Measurements from ENCODE around the gene PTPRT. TPM values are rescaled to one million over a fixed set of nuclear protein-coding genes. Genes with fewer than 3 reads are reported as not detected.

PTPRT gene
- total RNA-seq, 2 donors from 2014 or later = not detected

GRCh38 chr20:42807876-42808275 is 381.8 kb downstream of the PTPRT start:
- ATAC-seq (replicated peaks) = no peak
- H3K9me3 Mint-ChIP-seq = peaks cover 14% of the 10 kb centered on the region
- H3K4me1 Mint-ChIP-seq = no peaks in the 10 kb centered on the region
- H3K4me3 Mint-ChIP-seq = no peak overlapping the region
- no peaks in the 10 kb centered on the region for H3K36me3 Mint-ChIP-seq (ENCODE audit: low read depth)
- H3K27me3 Mint-ChIP-seq = peaks cover under 1% of the 10 kb centered on the region
- H3K27ac Mint-ChIP-seq = no peak overlapping the region

- no peak overlapping the region for H3K4me3 Mint-ChIP-seq
- no peak overlapping the region for H3K27ac Mint-ChIP-seq
- ATAC-seq (replicated peaks) = no peak
- H3K36me3 Mint-ChIP-seq (ENCODE audit: low read depth) = no peaks in the 10 kb centered on the region
- no peaks in the 10 kb centered on the region for H3K4me1 Mint-ChIP-seq
- H3K9me3 Mint-ChIP-seq = peaks cover 6% of the 10 kb centered on the region
- H3K27me3 Mint-ChIP-seq = no peaks in the 10 kb centered on the region
Observed at GRCh38 chr20:42795111-42795695, 394.5 kb downstream of the PTPRT start.

GRCh38 chr20:42792052-42792451 is 397.7 kb downstream of the PTPRT start:
- no peak overlapping the region for H3K4me3 Mint-ChIP-seq
- H3K27me3 Mint-ChIP-seq = no peaks in the 10 kb centered on the region
- no peak for ATAC-seq (replicated peaks)
- peaks cover 2% of the 10 kb centered on the region for H3K9me3 Mint-ChIP-seq
- H3K36me3 Mint-ChIP-seq (ENCODE audit: low read depth) = no peaks in the 10 kb centered on the region
- no peaks in the 10 kb centered on the region for H3K4me1 Mint-ChIP-seq
- no peak overlapping the region for H3K27ac Mint-ChIP-seq

GRCh38 chr20:42790111-42790510 is 399.6 kb downstream of the PTPRT start:
- no peak for ATAC-seq (replicated peaks)
- H3K27ac Mint-ChIP-seq = no peak overlapping the region
- H3K4me3 Mint-ChIP-seq = no peak overlapping the region

GRCh38 chr20:42788707-42789106 is 401.0 kb downstream of the PTPRT start:
- Mint-ChIP-seq H3K4me1 (no peaks in the 10 kb centered on the region), H3K36me3 (ENCODE audit: low read depth) (no peaks in the 10 kb centered on the region), H3K27ac (no peak overlapping the region), H3K27me3 (no peaks in the 10 kb centered on the region), H3K9me3 (no peaks in the 10 kb centered on the region), H3K4me3 (no peak overlapping the region)
- ATAC-seq (replicated peaks) = no peak

More at GRCh38 chr20:42790111-42790510, 399.6 kb downstream of the PTPRT start:
- Mint-ChIP-seq H3K4me1 (no peaks in the 10 kb centered on the region), H3K27me3 (no peaks in the 10 kb centered on the region), H3K36me3 (ENCODE audit: low read depth) (no peaks in the 10 kb centered on the region), H3K9me3 (no peaks in the 10 kb centered on the region)

- Mint-ChIP-seq H3K27ac (no peak overlapping the region), H3K27me3 (no peaks in the 10 kb centered on the region), H3K9me3 (peaks cover 6% of the 10 kb centered on the region)
Observed at GRCh38 chr20:42785041-42785440, 404.7 kb downstream of the PTPRT start.

GRCh38 chr20:42779216-42779615 is 410.5 kb downstream of the PTPRT start:
- ATAC-seq (replicated peaks) = no peak
- Mint-ChIP-seq H3K4me1 (no peaks in the 10 kb centered on the region), H3K27me3 (no peaks in the 10 kb centered on the region), H3K9me3 (peaks cover 6% of the 10 kb centered on the region), H3K4me3 (no peak overlapping the region), H3K36me3 (ENCODE audit: low read depth) (no peaks in the 10 kb centered on the region), H3K27ac (no peak overlapping the region)

More at GRCh38 chr20:42785041-42785440, 404.7 kb downstream of the PTPRT start:
- no peaks in the 10 kb centered on the region for H3K36me3 Mint-ChIP-seq (ENCODE audit: low read depth)
- ATAC-seq (replicated peaks) = no peak
- no peaks in the 10 kb centered on the region for H3K4me1 Mint-ChIP-seq
- H3K4me3 Mint-ChIP-seq = no peak overlapping the region

GRCh38 chr20:42775866-42776265 is 413.8 kb downstream of the PTPRT start:
- Mint-ChIP-seq H3K4me3 (no peak overlapping the region), H3K9me3 (no peaks in the 10 kb centered on the region), H3K36me3 (ENCODE audit: low read depth) (no peaks in the 10 kb centered on the region), H3K27ac (no peak overlapping the region), H3K4me1 (no peaks in the 10 kb centered on the region), H3K27me3 (no peaks in the 10 kb centered on the region)
- ATAC-seq (replicated peaks) = no peak

GRCh38 chr20:42775037-42775436 is 414.7 kb downstream of the PTPRT start:
- Mint-ChIP-seq H3K4me1 (no peaks in the 10 kb centered on the region), H3K9me3 (no peaks in the 10 kb centered on the region), H3K4me3 (no peak overlapping the region), H3K27me3 (no peaks in the 10 kb centered on the region), H3K36me3 (ENCODE audit: low read depth) (no peaks in the 10 kb centered on the region), H3K27ac (no peak overlapping the region)
- ATAC-seq (replicated peaks) = no peak

- Mint-ChIP-seq H3K36me3 (ENCODE audit: low read depth) (no peaks in the 10 kb centered on the region), H3K9me3 (peaks cover 8% of the 10 kb centered on the region), H3K4me1 (no peaks in the 10 kb centered on the region), H3K4me3 (no peak overlapping the region), H3K27ac (no peak overlapping the region), H3K27me3 (no peaks in the 10 kb centered on the region)
- no peak for ATAC-seq (replicated peaks)
Observed at GRCh38 chr20:42763015-42763414, 426.7 kb downstream of the PTPRT start.

- H3K9me3 Mint-ChIP-seq = peaks cover 9% of the 10 kb centered on the region
- H3K4me3 Mint-ChIP-seq = no peak overlapping the region
- no peak overlapping the region for H3K27ac Mint-ChIP-seq
- H3K4me1 Mint-ChIP-seq = no peaks in the 10 kb centered on the region
- no peaks in the 10 kb centered on the region for H3K36me3 Mint-ChIP-seq (ENCODE audit: low read depth)
- ATAC-seq (replicated peaks) = no peak
- H3K27me3 Mint-ChIP-seq = no peaks in the 10 kb centered on the region
Observed at GRCh38 chr20:42756991-42757390, 432.7 kb downstream of the PTPRT start.

GRCh38 chr20:42754706-42755105 is 435.0 kb downstream of the PTPRT start:
- Mint-ChIP-seq H3K36me3 (ENCODE audit: low read depth) (no peaks in the 10 kb centered on the region), H3K27ac (no peak overlapping the region), H3K9me3 (peaks cover 6% of the 10 kb centered on the region), H3K4me1 (no peaks in the 10 kb centered on the region), H3K27me3 (no peaks in the 10 kb centered on the region), H3K4me3 (no peak overlapping the region)
- no peak for ATAC-seq (replicated peaks)

- Mint-ChIP-seq H3K36me3 (ENCODE audit: low read depth) (no peaks in the 10 kb centered on the region), H3K4me1 (no peaks in the 10 kb centered on the region), H3K4me3 (no peak overlapping the region), H3K27me3 (no peaks in the 10 kb centered on the region), H3K27ac (no peak overlapping the region), H3K9me3 (peaks cover 3% of the 10 kb centered on the region)
- ATAC-seq (replicated peaks) = no peak
Observed at GRCh38 chr20:42752620-42753019, 437.1 kb downstream of the PTPRT start.

GRCh38 chr20:42749556-42749955 is 440.1 kb downstream of the PTPRT start:
- H3K27ac Mint-ChIP-seq = no peak overlapping the region
- no peak for ATAC-seq (replicated peaks)
- no peaks in the 10 kb centered on the region for H3K27me3 Mint-ChIP-seq
- H3K36me3 Mint-ChIP-seq (ENCODE audit: low read depth) = no peaks in the 10 kb centered on the region
- peaks cover 3% of the 10 kb centered on the region for H3K9me3 Mint-ChIP-seq
- no peaks in the 10 kb centered on the region for H3K4me1 Mint-ChIP-seq
- no peak overlapping the region for H3K4me3 Mint-ChIP-seq

GRCh38 chr20:42747765-42748411 is 441.8 kb downstream of the PTPRT start:
- no peak for ATAC-seq (replicated peaks)
- H3K9me3 Mint-ChIP-seq = peaks cover 10% of the 10 kb centered on the region
- no peak overlapping the region for H3K4me3 Mint-ChIP-seq
- H3K27me3 Mint-ChIP-seq = no peaks in the 10 kb centered on the region
- H3K27ac Mint-ChIP-seq = no peak overlapping the region
- H3K4me1 Mint-ChIP-seq = no peaks in the 10 kb centered on the region
- no peaks in the 10 kb centered on the region for H3K36me3 Mint-ChIP-seq (ENCODE audit: low read depth)
